ENCODE results near the gene TRIO.

The TRIO gene

DNA sequence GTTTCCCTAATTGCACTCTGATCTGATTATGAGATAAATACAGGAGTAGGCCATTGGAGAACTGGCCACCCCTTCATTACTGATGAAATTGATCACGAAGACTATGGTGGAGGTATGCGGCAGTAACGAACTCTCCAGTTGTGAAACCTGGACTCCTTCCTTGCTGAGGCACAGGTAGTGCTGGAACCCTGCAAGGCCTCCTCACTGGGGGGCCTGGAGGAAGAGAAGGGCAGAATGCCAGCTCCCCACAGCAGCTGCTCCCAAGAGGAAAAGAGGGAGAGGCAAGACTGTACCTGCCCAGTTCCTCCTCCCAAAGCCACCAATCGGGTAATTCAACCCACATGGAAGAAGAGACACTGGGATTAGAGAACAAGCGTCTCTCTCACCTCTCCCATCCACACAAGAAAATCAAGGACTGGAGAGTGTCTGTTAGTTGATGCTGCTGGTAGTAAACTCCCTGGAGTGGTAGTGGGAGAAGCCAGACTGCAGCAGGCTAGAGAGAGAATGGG is 19.1 kb upstream of the TRIO start:
- no peak for DNase-seq

DNA sequence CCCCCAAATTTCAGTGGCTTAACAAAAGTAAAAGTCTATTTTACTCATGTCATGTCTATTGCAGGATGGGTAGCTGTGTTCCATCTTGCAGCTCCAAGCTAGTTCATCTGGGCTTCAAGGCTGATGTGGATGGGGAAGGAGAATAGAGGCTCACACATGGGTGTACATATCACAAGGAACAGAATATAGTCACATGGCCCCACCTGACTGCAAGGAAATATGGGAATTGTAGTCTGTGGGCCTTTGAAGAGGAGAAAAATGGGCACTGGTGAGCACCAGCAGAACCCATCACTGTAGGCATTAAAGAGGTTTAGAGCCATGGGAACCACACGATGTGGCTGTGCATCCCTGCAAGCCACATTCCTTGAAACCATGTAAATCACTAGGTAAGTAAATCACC is 17.9 kb upstream of the TRIO start:
- no peak for DNase-seq

DNA sequence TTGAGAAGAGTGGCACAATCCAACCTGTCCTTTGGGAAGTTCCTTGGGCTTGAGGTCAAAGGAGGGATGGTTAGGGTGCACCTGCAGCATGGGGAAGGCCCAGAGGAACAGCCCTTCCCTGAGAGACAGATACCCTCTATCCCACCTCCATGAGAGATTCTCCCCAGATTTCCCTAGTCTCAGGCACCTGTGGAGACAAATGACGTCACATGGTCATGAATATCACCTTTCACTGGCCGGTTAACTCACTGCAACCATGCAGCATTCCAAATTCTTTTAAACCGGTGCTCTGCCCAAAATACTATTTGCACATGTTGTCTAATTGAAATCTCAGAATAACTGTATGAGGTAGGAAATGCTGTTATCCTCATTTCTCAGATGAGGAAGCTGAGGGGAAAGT is 15.6 kb upstream of the TRIO start:
- no peak for DNase-seq

DNA sequence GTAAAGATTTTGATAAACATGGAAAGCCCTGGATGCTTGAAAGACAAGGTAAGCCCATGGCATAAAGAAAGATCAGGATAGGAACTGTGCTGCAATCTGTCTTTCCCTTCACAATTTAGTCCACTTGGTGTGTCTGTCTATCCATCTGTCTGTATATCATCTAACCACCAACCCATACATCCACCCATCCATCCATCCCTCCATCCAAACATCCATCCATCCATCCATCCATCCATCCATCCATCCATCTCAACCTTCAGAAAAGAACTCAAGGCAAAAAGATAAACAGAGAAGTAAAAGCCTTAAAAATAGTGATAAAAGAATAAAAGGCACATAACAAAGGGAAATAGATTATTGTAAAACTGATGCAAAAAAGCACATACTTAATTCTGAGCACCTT is 15.1 kb upstream of the TRIO start:
- no peak for DNase-seq

GRCh38 chr5:14129123-14129522 is 14.0 kb upstream of the TRIO start:
- DNase-seq = no peak

- DNase-seq = no peak
Observed at GRCh38 chr5:14131855-14132503, 11.2 kb upstream of the TRIO start.

- no peak for DNase-seq
Observed at GRCh38 chr5:14133394-14133793, 9.7 kb upstream of the TRIO start.

DNA sequence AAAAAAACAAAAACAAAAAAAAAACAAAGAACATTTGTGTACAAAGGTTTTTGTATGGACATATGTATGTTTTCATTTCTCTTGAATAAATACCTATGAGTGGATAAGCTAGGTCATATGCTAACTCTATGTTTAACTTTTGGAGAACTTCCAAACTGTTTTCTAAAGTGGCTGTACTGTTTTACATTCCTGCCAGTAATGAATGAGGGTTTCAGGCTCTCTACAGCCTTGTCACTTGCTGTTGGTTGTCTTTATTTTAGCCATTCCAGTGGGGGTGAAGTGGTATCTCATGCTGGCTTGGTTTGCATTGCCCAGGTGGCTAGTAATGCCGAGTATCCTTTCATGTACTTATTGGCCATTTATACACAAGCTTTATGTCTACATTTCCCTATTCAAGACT is 9.1 kb upstream of the TRIO start:
- DNase-seq = no peak

DNA sequence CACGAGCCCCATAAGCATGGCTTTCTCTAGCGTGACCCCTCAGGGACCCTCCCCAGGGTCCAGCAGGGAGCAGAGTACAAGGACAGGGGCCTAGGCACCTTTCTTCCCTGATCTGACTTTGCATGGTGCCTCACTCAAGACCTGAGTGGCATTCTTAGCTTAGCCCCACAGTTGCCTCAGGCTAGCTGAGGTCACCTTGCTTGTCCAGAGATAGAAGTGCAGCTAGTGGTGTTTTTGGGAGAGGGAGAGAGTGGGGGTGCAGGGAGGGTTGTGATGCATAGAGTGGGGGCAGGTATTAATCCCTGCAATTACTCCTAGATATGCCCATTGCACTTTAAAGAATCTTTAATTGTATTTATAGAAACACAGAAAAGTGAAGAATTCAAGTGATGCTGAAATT is 8.4 kb upstream of the TRIO start:
- DNase-seq = no peak

GRCh38 chr5:14135621-14136020 is 7.5 kb upstream of the TRIO start:
- no peak for DNase-seq

DNA sequence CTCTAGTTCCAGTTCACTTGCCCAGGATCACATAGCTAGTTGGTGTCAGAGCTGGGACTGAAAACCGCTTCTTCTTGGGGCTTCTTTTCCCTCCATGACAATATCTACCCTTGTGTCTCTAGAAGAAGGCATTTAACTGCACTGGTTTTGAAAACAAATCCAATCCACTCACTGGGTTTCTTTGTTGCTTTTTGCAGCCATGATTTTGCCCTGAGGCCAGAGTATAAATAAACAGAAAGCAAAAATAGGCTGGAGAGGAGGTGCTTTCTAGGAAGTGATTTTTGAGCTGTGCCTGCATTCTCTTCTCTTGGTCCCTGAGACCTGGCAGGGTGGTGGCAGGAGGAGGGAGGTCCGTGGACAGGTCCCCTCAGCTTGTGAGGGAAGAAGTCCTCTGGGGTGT is 6.9 kb upstream of the TRIO start:
- DNase-seq = no peak

GRCh38 chr5:14138608-14139540 is 4.3 kb upstream of the TRIO start:
- DNase-seq = no peak

DNA sequence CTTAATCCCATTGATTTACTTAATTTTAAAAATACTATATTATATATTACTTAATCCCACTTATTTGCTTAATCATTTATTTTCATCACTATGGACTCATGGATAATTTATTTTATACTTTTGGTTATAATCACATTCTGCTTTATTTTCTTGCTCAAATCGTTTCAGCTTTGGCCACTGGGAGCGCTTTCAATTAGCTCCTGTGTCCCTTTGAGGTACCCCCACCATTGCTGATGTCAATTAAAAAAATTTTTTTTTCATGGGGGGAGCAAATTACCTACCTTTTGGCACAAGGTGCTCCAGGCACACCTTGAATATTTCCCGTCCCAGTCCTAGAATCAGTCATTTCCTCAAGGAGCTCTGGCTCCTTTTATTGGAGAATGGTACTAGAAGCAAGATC is 1.4 kb upstream of the TRIO start:
- DNase-seq = no peak

GRCh38 chr5:14142202-14142826 is 828 bp upstream of the TRIO start:
- DNase-seq = no peak

DNA sequence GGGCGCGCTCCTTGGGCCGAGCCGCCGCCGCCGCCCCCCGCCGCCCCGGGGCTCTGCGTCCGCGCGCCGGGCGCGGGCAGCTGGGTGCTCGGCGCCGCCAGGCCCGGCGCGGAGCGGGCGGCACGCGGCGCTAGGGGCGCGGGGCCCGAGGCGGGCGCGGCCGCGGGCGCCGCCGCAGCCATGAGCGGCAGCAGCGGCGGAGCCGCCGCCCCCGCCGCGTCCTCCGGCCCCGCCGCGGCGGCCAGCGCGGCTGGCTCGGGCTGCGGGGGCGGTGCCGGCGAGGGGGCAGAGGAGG is 351 bp downstream of the TRIO start:
- no peak for DNase-seq

DNA sequence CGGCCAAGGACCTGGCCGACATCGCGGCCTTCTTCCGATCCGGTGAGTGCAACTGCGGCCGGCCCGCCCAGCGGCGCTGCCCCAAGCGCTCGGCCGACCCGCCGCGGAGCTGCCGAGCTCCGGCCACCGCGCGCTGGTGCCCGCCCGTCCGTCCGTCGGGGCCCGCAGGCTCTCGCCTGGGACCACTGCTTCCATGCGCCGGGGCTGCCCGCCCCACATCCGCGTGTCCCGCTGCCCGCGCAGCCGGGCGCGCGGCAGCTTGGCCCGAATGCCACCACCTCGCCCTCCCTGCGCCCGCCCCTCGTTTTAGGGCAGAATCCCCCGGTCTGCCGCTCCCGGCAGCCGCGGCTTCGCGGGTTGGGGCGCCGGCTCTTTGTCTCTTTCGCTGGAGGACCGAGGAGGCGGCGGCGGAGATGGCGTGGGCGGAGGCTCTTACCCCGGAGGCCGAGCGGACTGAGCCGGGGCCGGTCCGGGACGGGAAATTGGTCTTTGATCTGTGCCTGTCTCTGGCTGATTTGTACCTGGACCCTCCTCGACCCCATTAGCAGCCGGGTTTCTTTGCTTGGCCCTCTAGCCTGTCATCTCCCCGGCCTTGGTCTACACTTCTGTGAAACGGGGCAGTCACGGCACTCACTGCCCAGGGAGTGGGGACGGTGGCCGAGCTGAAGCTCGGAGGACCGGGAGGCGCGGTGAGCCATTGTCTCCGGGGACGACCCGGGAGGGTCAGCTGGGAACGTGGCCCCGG is 871 bp downstream of the TRIO start:
- peak in 5 of 6 experiments; percentile 12 to 54 (median 15) for DNase-seq

- peak; percentile 2 to 64 (median 22) for DNase-seq
Observed at GRCh38 chr5:14144586-14145434, 1.7 kb downstream of the TRIO start.

DNA sequence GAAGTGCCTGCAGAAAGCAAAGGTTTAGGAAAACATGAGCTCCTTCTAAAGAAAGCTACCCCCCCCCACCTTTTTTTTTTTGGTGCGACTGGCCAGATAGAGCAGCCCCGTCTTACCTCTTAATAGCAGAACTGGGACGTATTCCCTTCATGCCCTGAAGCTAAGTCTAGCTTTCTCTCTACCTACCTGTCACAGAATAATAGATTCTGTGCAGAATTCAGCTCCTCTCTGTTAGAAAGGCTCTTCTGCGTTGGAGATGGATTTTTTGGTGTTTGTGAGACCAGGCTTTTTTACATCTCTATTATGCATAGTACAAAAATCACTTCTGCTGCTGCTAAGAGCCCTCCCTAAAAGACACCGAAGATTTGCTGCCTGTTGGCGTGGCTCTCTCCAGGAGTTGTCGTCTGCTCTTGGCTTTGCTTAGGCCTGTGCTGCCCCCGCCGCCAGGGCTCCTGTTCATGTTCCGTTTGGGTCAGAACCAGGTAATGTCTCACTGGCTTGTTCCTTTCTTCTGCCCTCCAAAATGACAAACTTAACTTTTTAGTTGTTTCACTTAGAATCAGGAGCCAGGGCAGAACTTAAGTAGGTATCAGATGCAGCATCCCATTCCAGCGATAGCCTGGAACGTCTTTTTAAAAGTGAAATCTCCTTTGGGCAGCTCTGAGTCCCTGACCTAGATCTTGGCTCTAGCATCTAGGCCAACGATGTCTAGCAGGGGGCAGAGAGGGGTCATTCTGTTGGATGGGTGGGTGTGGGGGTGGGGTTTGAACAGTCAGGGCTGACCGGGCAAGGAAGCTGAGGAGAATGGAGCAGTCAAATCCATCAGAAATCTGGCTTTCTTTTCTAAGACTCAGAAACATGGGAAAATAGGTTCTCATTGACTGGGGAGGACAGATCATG is 2.5 kb downstream of the TRIO start:
- DNase-seq = no peak

GRCh38 chr5:14146725-14147124 is 3.6 kb downstream of the TRIO start:
- DNase-seq = no peak

- DNase-seq = no peak
Observed at GRCh38 chr5:14147210-14147609, 4.1 kb downstream of the TRIO start.

- DNase-seq = no peak
Observed at GRCh38 chr5:14148483-14148882, 5.3 kb downstream of the TRIO start.
